ENCODE data around the gene KRT74.

The KRT74 gene

DNA sequence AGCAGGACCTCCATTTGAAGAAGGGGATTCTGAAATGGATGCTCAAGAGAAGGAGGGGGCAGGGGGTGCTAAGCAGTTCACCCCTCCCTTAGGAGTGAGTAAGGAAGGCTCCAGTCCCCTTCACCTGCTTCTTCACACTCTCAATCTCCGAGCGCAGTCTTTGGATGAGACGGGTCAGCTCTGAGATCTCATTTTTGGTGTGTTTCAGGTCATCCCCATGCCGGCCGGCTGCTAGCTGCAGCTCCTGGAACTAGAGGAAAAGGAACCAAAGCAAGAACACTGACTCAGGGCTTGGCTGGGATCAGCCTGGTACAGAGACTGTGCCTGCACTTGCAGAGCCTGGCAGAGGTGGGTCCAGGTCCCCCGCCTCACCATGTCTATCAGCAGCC, 37.4 kb upstream of the KRT74 start:
- H3K36me3 ChIP-seq (ENCODE audit: control insufficient read depth, insufficient read depth, low read length): no peaks in the 10 kb centered on the region
- no peaks in the 10 kb centered on the region for H3K27me3 ChIP-seq (ENCODE audit: control insufficient read depth, insufficient read depth, low read length)
- H3K27ac ChIP-seq (ENCODE audit: low read depth, low read length): no peak overlapping the region
- no peak overlapping the region for H3K9ac ChIP-seq (ENCODE audit: low read length)
- no peak overlapping the region for H3K4me3 ChIP-seq (ENCODE audit: low read length)
- no peaks in the 10 kb centered on the region for H3K4me1 ChIP-seq (ENCODE audit: control insufficient read depth, insufficient read depth, low read length)

DNA sequence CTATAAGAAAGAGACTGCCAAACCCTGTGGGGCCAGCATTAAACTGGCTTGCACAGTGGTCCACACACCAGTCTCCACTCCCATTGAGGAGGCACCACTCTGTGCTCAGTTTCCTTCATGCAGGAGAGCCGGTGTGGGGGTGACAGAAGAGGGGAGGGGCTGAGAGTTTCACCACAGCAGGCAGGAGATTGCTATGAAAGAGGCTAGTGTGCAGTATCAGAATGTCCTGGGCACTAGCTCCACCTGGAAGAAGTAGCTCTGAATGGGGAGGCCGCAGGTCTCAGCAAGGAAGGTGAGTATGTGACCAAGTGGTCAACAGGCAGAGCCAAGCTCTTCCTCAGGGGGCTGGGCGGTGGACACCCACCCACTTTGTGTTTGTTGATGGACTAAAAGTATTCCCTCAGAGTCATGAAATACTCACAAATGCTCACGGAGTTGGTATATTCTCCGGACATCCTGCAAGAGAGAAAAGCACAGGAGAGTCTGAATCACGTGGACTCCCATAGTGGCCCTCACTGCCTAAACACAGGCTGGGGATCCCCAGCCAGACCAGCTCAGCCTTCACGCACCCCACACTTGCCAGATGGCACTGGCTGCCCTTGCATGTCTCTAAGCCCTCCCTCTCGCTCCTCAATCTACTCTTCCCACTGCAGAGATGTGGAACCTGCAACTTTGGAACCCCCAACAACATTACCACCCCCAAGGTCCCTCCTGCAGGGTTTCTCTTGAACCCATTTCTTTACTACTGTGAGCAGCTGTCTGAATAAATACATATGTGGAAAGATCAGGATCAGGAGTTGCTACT, 35.4 kb upstream of the KRT74 start:
- no peaks in the 10 kb centered on the region for H3K27me3 ChIP-seq (ENCODE audit: control insufficient read depth, insufficient read depth, low read length)
- H3K27ac ChIP-seq (ENCODE audit: low read depth, low read length): no peak overlapping the region
- no peaks in the 10 kb centered on the region for H3K4me1 ChIP-seq (ENCODE audit: control insufficient read depth, insufficient read depth, low read length)
- no peak overlapping the region for H3K4me3 ChIP-seq (ENCODE audit: low read length)
- H3K36me3 ChIP-seq (ENCODE audit: control insufficient read depth, insufficient read depth, low read length): no peaks in the 10 kb centered on the region
- no peak overlapping the region for H3K9ac ChIP-seq (ENCODE audit: low read length)

DNA sequence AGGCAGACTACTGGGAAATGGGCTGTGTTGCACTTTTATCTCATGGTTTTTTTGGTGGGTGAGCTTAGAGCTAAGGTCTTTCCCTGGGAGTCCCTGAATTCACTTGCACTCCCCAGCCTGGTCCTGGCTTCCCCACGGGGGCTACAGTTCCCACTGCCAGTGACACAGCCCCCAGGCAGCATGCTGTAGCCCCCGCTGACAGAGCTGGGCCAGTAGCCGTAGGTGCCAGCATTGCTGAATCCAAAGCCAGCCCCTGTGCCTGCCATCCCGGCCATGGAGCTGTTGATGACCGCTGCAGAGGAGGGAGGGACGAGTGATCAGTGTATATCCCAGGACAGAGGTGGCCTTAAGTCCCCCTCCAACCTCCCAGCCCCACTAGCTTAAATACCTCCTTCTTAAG, 34.5 kb upstream of the KRT74 start:
- no peaks in the 10 kb centered on the region for H3K4me1 ChIP-seq (ENCODE audit: control insufficient read depth, insufficient read depth, low read length)
- H3K36me3 ChIP-seq (ENCODE audit: control insufficient read depth, insufficient read depth, low read length): no peaks in the 10 kb centered on the region
- no peak overlapping the region for H3K9ac ChIP-seq (ENCODE audit: low read length)
- no peaks in the 10 kb centered on the region for H3K27me3 ChIP-seq (ENCODE audit: control insufficient read depth, insufficient read depth, low read length)
- no peak overlapping the region for H3K27ac ChIP-seq (ENCODE audit: low read depth, low read length)
- H3K4me3 ChIP-seq (ENCODE audit: low read length): no peak overlapping the region

DNA sequence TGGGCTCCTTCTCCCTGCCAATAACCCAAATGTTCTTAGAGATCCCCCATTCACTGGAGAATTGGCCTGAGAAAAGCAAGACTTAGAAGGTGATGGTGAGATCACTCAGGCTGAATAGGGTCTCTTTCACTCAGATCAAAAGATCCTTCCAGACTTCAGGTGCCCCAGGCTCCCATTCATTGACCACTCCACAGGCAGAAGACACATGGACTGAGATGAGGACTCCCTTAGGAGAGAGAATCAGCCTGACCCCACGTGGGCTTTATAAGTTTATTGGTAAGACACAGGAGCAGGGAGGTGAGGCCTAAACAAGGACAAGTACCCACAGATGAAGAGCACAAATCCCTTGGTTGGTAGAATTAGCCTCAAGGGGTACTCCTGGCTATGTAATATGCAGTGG, 33.7 kb upstream of the KRT74 start:
- H3K4me3 ChIP-seq (ENCODE audit: low read length): no peak overlapping the region
- H3K9ac ChIP-seq (ENCODE audit: low read length): no peak overlapping the region
- no peaks in the 10 kb centered on the region for H3K4me1 ChIP-seq (ENCODE audit: control insufficient read depth, insufficient read depth, low read length)
- H3K36me3 ChIP-seq (ENCODE audit: control insufficient read depth, insufficient read depth, low read length): no peaks in the 10 kb centered on the region
- H3K27me3 ChIP-seq (ENCODE audit: control insufficient read depth, insufficient read depth, low read length): peaks cover 4% of the 10 kb centered on the region
- no peak overlapping the region for H3K27ac ChIP-seq (ENCODE audit: low read depth, low read length)

DNA sequence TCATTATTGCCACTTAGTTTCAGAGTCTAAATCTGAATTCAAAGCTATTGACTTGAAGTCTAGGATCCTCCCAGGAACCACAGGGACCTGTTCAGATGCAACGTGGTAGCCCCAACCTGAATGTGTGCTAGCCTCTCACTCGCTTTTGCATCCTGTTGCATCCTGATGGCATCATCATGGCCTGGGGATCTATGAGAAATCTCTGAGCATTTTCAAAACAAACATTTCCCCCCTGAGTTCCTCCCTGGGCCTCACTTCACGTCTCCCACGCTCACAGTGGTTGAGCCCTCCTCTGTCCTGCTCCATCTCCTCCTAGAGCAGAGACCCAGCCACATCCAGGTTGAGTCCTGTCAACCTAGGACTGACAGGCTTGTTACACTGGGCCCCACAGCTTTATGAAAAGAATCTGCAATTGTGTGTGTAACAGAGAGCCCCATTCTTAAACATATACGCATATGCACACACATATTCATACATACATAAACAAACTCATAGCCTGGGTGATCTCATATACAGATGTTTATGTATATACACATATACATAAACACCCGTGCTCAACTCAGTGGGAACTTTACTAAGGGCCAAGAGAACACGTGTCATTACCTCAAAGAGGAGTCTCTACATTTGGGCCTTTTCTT, 33.1 kb upstream of the KRT74 start:
- no peaks in the 10 kb centered on the region for H3K4me1 ChIP-seq (ENCODE audit: control insufficient read depth, insufficient read depth, low read length)

DNA sequence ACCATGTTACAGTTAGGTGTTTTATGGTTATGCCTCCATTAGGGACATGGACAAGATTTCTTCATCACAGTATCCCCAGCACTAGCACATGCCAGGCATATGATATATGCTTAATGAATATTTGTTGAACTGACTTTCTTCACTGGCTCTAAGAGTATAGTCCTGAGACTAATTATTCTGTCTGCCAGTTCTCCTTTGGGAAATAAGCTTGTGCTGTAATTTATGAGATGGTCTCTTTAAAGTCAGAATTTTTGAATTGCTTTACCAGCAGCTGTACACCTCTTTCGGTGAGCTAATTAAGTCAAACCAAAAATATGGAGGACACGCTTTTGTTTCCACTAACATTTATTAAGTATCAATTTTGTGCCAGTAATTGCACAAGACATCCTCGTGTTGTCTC, 32.5 kb upstream of the KRT74 start:
- no peak overlapping the region for H3K4me3 ChIP-seq (ENCODE audit: low read length)
- no peaks in the 10 kb centered on the region for H3K4me1 ChIP-seq (ENCODE audit: control insufficient read depth, insufficient read depth, low read length)
- H3K36me3 ChIP-seq (ENCODE audit: control insufficient read depth, insufficient read depth, low read length): no peaks in the 10 kb centered on the region
- H3K27ac ChIP-seq (ENCODE audit: low read depth, low read length): no peak overlapping the region
- H3K27me3 ChIP-seq (ENCODE audit: control insufficient read depth, insufficient read depth, low read length): peaks cover 7% of the 10 kb centered on the region
- H3K9ac ChIP-seq (ENCODE audit: low read length): no peak overlapping the region

More for the DNA sequence above, 33.1 kb upstream of the KRT74 start:
- Histone ChIP-seq H3K4me3 (ENCODE audit: low read length) (no peak overlapping the region), H3K9ac (ENCODE audit: low read length) (no peak overlapping the region), H3K27ac (ENCODE audit: low read depth, low read length) (no peak overlapping the region), H3K36me3 (ENCODE audit: control insufficient read depth, insufficient read depth, low read length) (no peaks in the 10 kb centered on the region), H3K27me3 (ENCODE audit: control insufficient read depth, insufficient read depth, low read length) (peaks cover 5% of the 10 kb centered on the region)

DNA sequence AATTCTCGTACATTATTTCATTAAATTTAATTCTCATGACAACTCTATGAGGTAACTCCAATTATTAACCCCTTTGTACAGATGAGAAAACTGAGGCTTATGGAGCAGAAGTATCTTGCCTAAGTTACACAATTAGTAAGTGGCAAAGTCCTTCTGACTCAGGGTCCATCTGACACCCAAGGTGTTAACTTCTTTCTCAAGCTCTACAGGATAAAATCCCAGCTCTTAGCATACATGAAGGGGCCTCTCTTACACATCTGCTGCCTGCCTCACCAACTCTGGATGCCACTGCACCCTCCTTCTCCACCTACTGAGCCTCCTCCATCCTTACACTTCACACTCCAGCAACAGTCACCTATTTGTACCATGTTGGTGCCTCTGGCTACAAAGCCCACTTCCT, 31.9 kb upstream of the KRT74 start:
- H3K27ac ChIP-seq (ENCODE audit: low read depth, low read length): no peak overlapping the region
- H3K4me1 ChIP-seq (ENCODE audit: control insufficient read depth, insufficient read depth, low read length): no peaks in the 10 kb centered on the region
- no peak overlapping the region for H3K4me3 ChIP-seq (ENCODE audit: low read length)
- no peaks in the 10 kb centered on the region for H3K36me3 ChIP-seq (ENCODE audit: control insufficient read depth, insufficient read depth, low read length)
- no peak overlapping the region for H3K9ac ChIP-seq (ENCODE audit: low read length)
- peaks cover 7% of the 10 kb centered on the region for H3K27me3 ChIP-seq (ENCODE audit: control insufficient read depth, insufficient read depth, low read length)

DNA sequence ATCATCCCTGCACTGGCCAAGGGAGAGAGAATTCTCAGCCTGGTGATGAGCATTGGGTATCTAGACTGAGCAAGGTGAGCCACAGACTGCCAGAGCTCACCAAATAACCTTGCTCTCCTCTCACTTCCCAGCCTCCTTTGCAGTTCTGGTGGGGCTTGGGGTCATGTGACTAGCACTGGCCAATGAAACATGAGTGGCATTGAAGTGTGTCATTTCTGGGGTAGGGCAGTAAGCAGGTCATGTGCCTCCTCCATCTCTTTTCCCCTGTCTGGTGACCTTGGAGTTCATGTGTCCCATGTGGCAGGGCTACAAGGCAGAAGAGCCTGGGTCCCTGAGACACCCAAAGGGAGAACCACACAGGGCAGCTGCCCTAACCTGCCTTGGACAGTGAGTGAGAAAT, 31.2 kb upstream of the KRT74 start:
- Histone ChIP-seq H3K27me3 (ENCODE audit: control insufficient read depth, insufficient read depth, low read length) (peaks cover 7% of the 10 kb centered on the region), H3K4me1 (ENCODE audit: control insufficient read depth, insufficient read depth, low read length) (no peaks in the 10 kb centered on the region), H3K9ac (ENCODE audit: low read length) (no peak overlapping the region), H3K27ac (ENCODE audit: low read depth, low read length) (no peak overlapping the region), H3K4me3 (ENCODE audit: low read length) (no peak overlapping the region), H3K36me3 (ENCODE audit: control insufficient read depth, insufficient read depth, low read length) (no peaks in the 10 kb centered on the region)

DNA sequence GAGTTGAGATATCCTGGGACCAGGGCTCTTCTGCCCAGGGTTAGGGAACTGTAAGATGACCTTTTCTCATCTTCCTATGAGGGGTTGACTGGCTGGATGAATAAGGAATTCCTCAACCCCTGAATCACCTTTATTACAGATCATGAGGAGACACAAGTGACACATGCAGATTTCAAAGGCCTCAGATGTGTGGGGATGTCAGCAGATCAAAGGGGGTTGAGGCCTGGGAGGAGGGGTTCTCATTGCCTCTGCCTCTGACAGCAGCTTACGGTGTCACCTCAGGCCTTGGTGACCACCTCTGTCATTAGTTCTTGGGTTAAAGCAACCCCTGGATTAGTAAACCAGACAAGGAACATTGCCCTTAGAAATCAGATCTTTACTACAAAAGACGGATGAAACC, 29.7 kb upstream of the KRT74 start:
- H3K4me3 ChIP-seq (ENCODE audit: low read length): no peak overlapping the region
- no peak overlapping the region for H3K27ac ChIP-seq (ENCODE audit: low read depth, low read length)
- no peak overlapping the region for H3K9ac ChIP-seq (ENCODE audit: low read length)
- no peaks in the 10 kb centered on the region for H3K36me3 ChIP-seq (ENCODE audit: control insufficient read depth, insufficient read depth, low read length)
- peaks cover 7% of the 10 kb centered on the region for H3K27me3 ChIP-seq (ENCODE audit: control insufficient read depth, insufficient read depth, low read length)
- H3K4me1 ChIP-seq (ENCODE audit: control insufficient read depth, insufficient read depth, low read length): no peaks in the 10 kb centered on the region

DNA sequence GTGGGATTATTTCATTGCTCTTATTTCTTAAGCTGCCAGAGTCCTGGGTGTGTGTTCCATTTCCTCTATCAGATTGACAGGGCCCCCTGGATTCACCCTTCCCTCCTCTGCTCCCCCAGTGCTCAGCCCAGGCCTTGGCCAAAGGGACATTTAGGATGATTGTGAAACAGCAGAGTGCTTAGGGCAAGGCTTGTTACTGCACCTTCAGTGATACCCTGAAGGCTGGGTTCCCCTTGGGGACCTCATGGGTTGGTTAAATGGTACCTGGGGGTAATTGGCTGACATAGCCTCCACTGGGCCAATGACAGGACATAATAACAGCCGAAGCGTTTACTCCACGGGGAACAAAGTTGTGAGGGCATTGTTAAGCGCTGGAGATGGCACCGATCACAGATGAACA, 28.9 kb upstream of the KRT74 start:
- Histone ChIP-seq H3K27me3 (ENCODE audit: control insufficient read depth, insufficient read depth, low read length) (peaks cover 7% of the 10 kb centered on the region), H3K4me1 (ENCODE audit: control insufficient read depth, insufficient read depth, low read length) (no peaks in the 10 kb centered on the region), H3K4me3 (ENCODE audit: low read length) (no peak overlapping the region), H3K9ac (ENCODE audit: low read length) (no peak overlapping the region), H3K36me3 (ENCODE audit: control insufficient read depth, insufficient read depth, low read length) (no peaks in the 10 kb centered on the region), H3K27ac (ENCODE audit: low read depth, low read length) (no peak overlapping the region)

DNA sequence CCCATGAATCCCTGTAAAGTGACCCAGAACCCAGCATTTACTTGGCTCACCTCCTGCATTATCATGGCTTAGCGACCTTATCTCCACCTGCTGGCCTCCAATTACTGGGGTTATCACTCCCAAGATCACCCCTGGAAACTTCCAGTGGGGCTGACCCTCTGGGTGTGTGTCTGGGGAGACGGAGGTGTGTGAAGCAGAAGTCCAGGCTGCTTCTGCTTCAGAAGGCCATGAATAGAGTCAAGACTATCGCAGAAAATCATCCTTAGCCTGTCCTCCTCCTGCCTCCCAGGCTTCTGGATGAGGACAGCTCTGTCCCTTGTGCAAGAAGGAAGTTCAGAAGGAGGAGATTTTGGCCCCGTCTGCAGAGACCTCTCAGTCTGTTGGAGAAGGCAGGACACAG, 28.0 kb upstream of the KRT74 start:
- no peaks in the 10 kb centered on the region for H3K4me1 ChIP-seq (ENCODE audit: control insufficient read depth, insufficient read depth, low read length)
- H3K27ac ChIP-seq (ENCODE audit: low read depth, low read length): no peak overlapping the region
- no peak overlapping the region for H3K4me3 ChIP-seq (ENCODE audit: low read length)
- H3K27me3 ChIP-seq (ENCODE audit: control insufficient read depth, insufficient read depth, low read length): peaks cover 7% of the 10 kb centered on the region
- no peaks in the 10 kb centered on the region for H3K36me3 ChIP-seq (ENCODE audit: control insufficient read depth, insufficient read depth, low read length)
- no peak overlapping the region for H3K9ac ChIP-seq (ENCODE audit: low read length)

DNA sequence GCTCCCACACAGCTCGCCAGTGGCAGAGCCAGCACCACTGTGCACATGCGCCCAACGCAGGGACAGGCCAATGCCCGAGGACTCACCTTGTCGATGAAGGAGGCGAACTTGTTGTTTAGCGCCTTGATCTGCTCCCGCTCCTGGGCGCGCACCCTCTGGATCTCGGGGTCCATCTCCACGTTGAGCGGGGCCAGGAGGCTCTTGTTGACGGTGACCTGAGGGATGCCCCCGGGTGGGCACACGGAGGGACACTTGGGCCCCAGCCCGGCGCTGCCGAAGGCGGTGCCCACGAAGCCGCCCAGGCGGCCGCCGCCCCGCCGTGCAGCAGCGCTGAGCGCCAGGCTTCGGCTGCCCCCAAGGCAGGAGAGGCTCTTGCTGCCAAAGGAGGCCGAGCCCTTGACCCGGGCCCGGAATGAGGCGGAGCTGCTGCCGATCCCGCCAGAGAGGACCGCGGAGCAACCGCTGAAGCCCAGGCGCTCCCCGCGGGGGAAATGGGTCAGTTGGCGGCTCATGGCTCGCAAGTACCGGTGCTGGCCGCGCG, 27.4 kb upstream of the KRT74 start, which contains the start of gene KRT72:
Gene KRT72 (minus strand): TSS at position 523 of the 541 bp plus-strand sequence. CDS start 11 bp downstream, at position 512.
- Histone ChIP-seq H3K4me3 (ENCODE audit: low read length) (no peak within 1 kb of the TSS), H3K27me3 (ENCODE audit: control insufficient read depth, insufficient read depth, low read length) (peaks cover 7% of the 10 kb centered on the region)

More for the DNA sequence above, 27.4 kb upstream of the KRT74 start, which contains the start of gene KRT72:
- Histone ChIP-seq H3K9ac (ENCODE audit: low read length) (no peak within 1 kb of the TSS), H3K36me3 (ENCODE audit: control insufficient read depth, insufficient read depth, low read length) (no peaks in the 10 kb centered on the region), H3K27ac (ENCODE audit: low read depth, low read length) (no peak within 1 kb of the TSS), H3K4me1 (ENCODE audit: control insufficient read depth, insufficient read depth, low read length) (no peaks in the 10 kb centered on the region)

All from rectal smooth muscle tissue (tissue), 1 donor.